SK-MEL-5 (cell line): ENCODE measurements around the gene LIPA. TPM values are rescaled to one million over a fixed set of nuclear protein-coding genes. Genes with fewer than 3 reads are reported as not detected.
"Not testable (repeated sequence)": the region's sequence is repeated elsewhere in the genome, so short reads cannot be mapped to it uniquely, and the experiment has no call there.

Experiments
- DNase-seq: peaks from one replicate; pipeline ENCODE4 v3.0.0-alpha.2; 2016; ENCODE audit warnings: low read depth, low spot score
- in situ Hi-C: cut with HindIII; loops from 2 replicates; pipeline ENCODE4 v1.10.0; 2016; ENCODE audit warnings: low sequenced_read_pairs, high pct_unique_total_duplicates, low pct_unique_long_range_greater_than_20kb
- polyA plus RNA-seq, 2 experiments: library from polyadenylated mRNA; depleted of rRNA; stranded (reverse); fragments of >200 nt; gene quantifications; 2 replicates each; pipeline ENCODE4 v1.2.3, GENCODE V29; 2015
- total RNA-seq: library from RNA; depleted of rRNA; stranded (reverse); fragments of >200 nt; shearing (Covaris generic); gene quantifications from 2 replicates; pipeline ENCODE4 v1.2.3, GENCODE V29; 2014; rRNA removed

The LIPA gene
- total RNA-seq, result 68.2 and 76.1 TPM in 2 replicates
- 60.6 and 66.2 TPM in 2 replicates for polyA plus RNA-seq (2015; cell fraction: cytosol; rRNA removed)
- 7.4 and 13.7 TPM in 2 replicates for polyA plus RNA-seq (2015; cell fraction: nucleus; rRNA removed)

GRCh38 chr10:89251409-89252224 is at the start of gene LIPA:
Gene LIPA (minus strand): TSS chr10:89251775. CDS start chr10:89247648, 4,127 bp downstream.
- DNase-seq, result peak; percentile 97
- in situ Hi-C loops, result no loop called here

- no peak for DNase-seq
- in situ Hi-C loops, result no loop called here
Observed at GRCh38 chr10:89301232-89301631, 49.7 kb upstream of the LIPA start.

GRCh38 chr10:89299031-89299430 is 47.5 kb upstream of the LIPA start:
- in situ Hi-C loops, result no loop called here
- DNase-seq, result no peak

DNA sequence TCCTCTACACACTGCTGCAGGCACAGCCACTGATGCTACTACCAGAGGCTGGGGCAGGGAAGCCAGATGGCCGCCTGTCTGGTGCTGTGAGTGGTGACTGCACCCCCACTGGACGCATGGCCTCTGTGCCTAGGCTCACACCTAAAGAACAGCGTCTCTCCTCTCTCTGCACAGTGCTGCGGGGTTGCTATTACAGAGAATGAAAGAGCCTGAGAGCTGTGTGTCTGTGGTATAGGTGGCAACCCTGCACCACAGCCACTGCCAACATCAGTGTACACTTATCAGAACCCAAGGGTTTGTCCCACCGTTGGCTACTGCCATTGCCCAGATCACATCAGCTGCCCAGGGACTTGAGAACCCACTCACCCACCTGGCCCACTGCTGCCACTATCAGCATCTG is 46.2 kb upstream of the LIPA start:
- in situ Hi-C loops, result no loop called here
- no peak for DNase-seq

- in situ Hi-C loops, result no loop called here
- no peak for DNase-seq
Observed at GRCh38 chr10:89297356-89297755, 45.8 kb upstream of the LIPA start.

GRCh38 chr10:89296220-89296648 is 44.7 kb upstream of the LIPA start:
- in situ Hi-C loops, result no loop called here
- DNase-seq, result no peak

DNA sequence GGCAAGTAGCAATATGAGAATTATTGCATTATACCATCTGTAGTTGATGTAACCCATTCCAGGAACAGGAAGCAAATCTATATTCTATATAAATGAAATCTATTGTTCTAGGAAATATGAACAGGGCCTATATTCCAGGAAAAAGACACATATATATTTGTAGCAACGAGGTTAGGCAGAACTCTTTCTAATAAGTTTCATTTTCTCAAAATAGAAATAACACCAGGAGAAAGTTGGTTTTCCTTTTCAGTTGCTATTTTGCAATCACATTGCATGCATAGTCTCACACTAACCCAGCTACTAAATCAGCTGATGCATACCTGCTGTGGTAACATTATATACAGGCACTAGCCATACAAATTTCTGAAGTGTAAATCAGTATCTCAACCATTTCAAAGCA is 44.0 kb upstream of the LIPA start:
- DNase-seq, result no peak
- in situ Hi-C loops, result no loop called here

DNA sequence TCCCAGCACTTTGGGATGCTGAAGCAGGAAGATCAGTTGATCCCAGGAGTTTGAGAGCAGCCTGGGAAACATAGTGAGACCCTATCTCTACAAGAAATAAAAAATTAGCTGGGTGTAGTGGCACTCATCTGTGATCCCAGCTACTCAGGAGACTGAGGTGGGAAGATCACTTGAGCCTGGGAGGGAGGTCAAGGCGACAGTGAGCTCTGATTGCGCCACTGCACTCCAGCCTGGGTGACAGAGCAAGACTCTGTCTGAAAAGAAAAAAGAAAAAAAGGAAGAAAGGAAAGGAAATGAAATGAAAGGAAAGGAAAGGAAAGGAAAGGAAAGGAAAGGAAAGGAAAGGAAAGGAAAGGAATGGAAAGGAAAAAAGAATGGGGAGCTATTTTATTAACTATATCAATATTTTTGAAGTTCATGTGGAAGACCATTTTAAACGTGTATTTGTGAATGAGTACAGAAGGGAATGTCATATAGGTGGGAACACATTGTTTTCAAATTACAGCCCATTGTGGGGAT is 43.2 kb upstream of the LIPA start:
- in situ Hi-C loops, result no loop called here
- no peak for DNase-seq

DNA sequence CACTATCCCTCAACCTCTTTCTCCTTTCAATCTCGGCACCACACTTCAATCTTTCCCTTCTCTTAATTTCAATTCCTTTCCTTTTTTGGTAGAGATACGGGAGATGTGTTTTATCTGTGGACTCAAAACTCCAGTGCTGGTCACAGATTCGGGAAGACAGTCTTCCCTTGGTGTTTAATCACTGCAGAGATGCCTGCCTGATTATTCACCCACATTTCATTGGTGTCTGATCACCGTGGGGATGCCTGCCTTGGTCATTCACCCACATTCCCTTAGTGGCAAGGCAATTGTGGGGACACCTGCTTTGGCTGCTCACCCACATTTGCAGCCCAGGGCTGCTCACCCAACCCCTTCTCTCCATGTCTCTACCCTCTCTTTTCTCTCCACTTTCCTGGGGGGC is 33.7 kb upstream of the LIPA start:
- in situ Hi-C loops, DNase-seq: not testable (repeated sequence)

GRCh38 chr10:89284711-89285110 is 33.1 kb upstream of the LIPA start:
- not testable (repeated sequence) for DNase-seq

DNA sequence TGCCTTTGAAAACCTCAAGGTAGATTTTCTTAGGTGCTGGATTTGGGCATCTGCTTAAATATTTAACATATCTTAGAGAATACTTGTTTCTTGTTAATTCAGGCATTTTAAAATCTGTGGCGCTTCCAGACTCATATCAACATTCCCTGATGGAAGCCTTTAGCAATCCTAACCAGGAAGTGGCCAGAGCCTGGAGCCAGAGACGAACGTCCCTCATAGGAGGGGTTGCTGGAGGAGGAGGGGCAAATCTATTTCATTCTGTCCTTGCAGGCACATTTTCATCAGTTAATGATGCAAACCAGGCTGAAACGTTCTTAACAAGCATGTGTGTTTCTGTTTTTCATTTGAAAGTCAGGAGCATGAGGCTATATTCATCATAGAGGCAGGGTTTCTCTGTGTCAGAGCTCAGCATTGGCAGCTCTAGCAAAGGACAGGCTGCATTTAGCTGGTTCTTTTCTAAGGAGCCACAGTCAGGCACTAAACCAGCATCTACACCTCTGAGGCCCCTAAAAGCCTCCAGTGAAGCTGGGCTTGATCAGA is 32.4 kb upstream of the LIPA start:
- DNase-seq, result peak; percentile 32
- in situ Hi-C loops, result no loop called here

More at GRCh38 chr10:89284711-89285110, 33.1 kb upstream of the LIPA start:
- in situ Hi-C loops, result not testable (repeated sequence)

- DNase-seq, result no peak
- in situ Hi-C loops, result no loop called here
Observed at GRCh38 chr10:89283025-89283935, 31.7 kb upstream of the LIPA start.

GRCh38 chr10:89281606-89282395 is 30.2 kb upstream of the LIPA start:
- DNase-seq, result no peak
- in situ Hi-C loops, result no loop called here

DNA sequence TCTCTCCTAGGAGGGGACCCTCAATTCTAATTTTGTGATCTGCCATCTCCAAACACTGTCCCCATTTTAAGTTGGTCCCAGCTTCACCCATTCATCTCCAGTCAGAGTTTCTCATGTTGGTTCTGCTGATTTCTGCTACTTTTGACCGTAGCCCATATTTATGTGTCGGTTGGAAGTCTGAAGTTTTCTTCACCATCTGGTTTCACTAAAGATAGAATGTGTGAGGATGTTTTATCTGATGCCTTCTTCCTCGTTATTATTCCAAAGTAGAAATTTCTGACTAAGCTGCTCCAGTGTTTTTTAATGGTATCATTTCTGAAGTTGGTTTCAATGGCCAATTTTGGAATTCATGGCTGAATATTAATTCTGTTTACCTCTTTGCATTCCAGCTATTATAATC is 28.9 kb upstream of the LIPA start:
- in situ Hi-C loops, result no loop called here
- DNase-seq, result no peak

GRCh38 chr10:89279421-89279869 is 27.9 kb upstream of the LIPA start:
- DNase-seq, result peak; percentile 74
- in situ Hi-C loops, result no loop called here

GRCh38 chr10:89278900-89279392 is 27.4 kb upstream of the LIPA start:
- DNase-seq, result no peak
- in situ Hi-C loops, result no loop called here

GRCh38 chr10:89278034-89278535 is 26.5 kb upstream of the LIPA start:
- in situ Hi-C loops, result no loop called here
- peak; percentile 76 for DNase-seq
